Heart left ventricle (tissue), 13 donors: Measurements from ENCODE around the gene TRPM3.

Experiments used
- CTCF ChIP-seq, 12 donors: fragments of 200-600 bp; sonication (generic) in 4 of 12; IDR thresholded peaks; one replicate each; pipeline versions ENCODE4 v1.5.0 to v1.8.0; 2018 to 2022; ENCODE audit warnings: antibody characterized with exemption in 12 of 12, mild to moderate bottlenecking in 5 of 12
- POLR2A ChIP-seq, 2 donors: fragments of 450-650 bp; IDR thresholded peaks; one replicate each; pipeline ENCODE4 v1.6.1; 2017; ENCODE audit warnings: antibody characterized with exemption in 2 of 2, mild to moderate bottlenecking in 2 of 2, moderate library complexity in 2 of 2
- donor health status: ischemic (EF 13 %, LVEDD 7.1; RV severe dilation, severe dysfunction).
- donor health status: DM: no; HTN: yes; CAD: no.
- donor health status: DM: no; HTN: no; CAD: no.
- donor health status: ischemic (EF 25% LVEDD 6.9; RV normal size, moderate dysfunction).
- donor health status: ischemic (EF 25% LVEDD 5.7; RV mildly dilated, moderate dysfunction).
- donor health status: ischemic (EF 35%, LVEDD 5.7; RV mildly dilated, moderate dysfunction).
- donor health status: nonischemic (EF 11% LVEDD 7.7; RV severe dilation, severe dysfunction).
- donor health status: DM: yes; HTN: yes; CAD: no.
- donor health status: PGD.
- donor health status: ischemic (EF 29% LVEDD 5.4; RV normal size, mild dysfunction).
- donor health status: nonischemic (EF 23%, LVEDD 6.1; RV moderate dilation, normal function).

DNA sequence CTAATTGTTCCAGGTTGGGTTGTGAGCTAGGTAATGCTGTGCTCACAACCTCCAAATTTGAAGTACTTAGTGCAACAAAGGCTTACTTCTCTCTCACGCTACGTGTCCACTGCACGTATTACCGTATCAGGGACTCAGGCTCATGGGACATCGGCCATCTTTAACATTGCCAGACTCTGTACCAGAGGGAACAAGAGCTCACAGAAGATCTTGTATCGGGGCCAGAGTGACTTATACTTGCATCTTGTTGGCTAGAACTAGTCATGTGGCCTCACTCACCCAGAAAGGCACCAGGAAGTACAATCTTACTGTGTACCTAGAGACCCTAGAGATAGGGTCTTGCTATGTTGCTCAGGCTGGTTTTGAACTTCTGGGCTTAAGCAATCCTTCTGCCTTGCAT is 625.9 kb downstream of the TRPM3 start:
- TF ChIP-seq POLR2A (IDR thresholded peaks at IDR 0.05): no peak
- no peak for TF ChIP-seq CTCF (IDR thresholded peaks at IDR 0.05)
